ENCODE results near the gene HIF3A. TPM values are rescaled to one million over a fixed set of nuclear protein-coding genes. Genes with fewer than 3 reads are reported as not detected.

HIF3A gene
- total RNA-seq, 1 donor from 2014 or later, result 54.2 TPM

DNA sequence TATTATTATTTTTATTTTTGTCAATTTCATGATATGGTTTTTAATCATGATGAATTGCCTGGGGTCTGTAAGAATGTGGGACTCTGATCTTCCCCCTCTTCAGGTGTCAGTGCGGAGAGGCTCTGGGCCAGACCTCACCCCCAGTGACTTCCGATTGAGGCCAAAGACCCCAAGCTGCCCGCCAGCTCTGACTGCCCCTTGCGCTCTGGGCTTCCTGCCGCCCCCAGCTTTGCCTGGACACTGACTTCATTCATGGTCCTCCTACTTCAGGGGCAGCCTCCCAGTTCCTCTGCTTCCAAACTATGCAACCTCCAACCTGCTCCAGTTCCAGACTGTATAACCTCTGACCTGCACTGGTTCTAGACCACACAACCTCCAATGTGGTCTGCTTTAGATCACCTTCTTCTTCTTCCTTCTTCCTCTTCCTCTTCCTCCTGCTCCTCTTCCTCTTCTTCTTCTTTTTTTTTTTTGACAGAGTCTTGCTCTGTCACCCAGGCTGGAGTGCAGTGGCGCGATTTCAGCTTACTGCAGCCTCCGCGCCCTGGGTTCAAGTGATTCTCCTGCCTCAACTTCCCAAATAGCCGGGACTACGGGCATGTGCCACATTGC is 43.3 kb downstream of the HIF3A start:
- Mint-ChIP-seq H3K27me3 (ENCODE audit: unreplicated experiment) (no peaks in the 10 kb centered on the region), H3K4me3 (ENCODE audit: unreplicated experiment) (no peak overlapping the region), H3K9me3 (ENCODE audit: unreplicated experiment) (no peaks in the 10 kb centered on the region), H3K36me3 (ENCODE audit: low read depth, unreplicated experiment) (peaks cover 28% of the 10 kb centered on the region), H3K4me1 (ENCODE audit: unreplicated experiment) (peaks cover 21% of the 10 kb centered on the region), H3K27ac (ENCODE audit: unreplicated experiment) (no peak overlapping the region)
- TF ChIP-seq, protein P1, sequence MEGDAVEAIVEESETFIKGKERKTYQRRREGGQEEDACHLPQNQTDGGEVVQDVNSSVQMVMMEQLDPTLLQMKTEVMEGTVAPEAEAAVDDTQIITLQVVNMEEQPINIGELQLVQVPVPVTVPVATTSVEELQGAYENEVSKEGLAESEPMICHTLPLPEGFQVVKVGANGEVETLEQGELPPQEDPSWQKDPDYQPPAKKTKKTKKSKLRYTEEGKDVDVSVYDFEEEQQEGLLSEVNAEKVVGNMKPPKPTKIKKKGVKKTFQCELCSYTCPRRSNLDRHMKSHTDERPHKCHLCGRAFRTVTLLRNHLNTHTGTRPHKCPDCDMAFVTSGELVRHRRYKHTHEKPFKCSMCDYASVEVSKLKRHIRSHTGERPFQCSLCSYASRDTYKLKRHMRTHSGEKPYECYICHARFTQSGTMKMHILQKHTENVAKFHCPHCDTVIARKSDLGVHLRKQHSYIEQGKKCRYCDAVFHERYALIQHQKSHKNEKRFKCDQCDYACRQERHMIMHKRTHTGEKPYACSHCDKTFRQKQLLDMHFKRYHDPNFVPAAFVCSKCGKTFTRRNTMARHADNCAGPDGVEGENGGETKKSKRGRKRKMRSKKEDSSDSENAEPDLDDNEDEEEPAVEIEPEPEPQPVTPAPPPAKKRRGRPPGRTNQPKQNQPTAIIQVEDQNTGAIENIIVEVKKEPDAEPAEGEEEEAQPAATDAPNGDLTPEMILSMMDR (IDR thresholded peaks at IDR 0.05; ENCODE audit: unreplicated experiment), result no peak
- DNase-seq (ENCODE audit: low spot score), result no peak

DNA sequence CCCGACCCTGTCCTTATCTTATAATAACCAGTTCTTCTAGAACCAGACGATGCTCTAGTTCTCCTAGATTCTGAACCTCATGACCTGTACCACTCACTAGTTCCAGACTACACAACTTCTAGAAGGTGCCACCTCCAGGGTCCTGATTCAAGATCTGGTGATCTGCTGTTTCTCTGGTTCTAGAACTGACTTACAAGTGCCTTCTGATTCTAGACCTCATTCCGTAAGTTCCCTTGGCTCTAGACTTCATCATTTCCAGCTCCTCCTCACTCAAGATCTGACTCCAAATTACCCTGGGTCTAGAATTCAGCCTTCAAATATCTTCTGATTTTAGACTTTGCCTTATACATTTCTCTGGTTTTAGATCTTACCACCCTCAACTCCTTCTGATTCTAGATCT is 45.1 kb downstream of the HIF3A start:
- H3K4me3 Mint-ChIP-seq (ENCODE audit: unreplicated experiment), result no peak overlapping the region
- H3K27me3 Mint-ChIP-seq (ENCODE audit: unreplicated experiment), result no peaks in the 10 kb centered on the region
- H3K36me3 Mint-ChIP-seq (ENCODE audit: low read depth, unreplicated experiment), result peaks cover 26% of the 10 kb centered on the region
- no peak overlapping the region for H3K27ac Mint-ChIP-seq (ENCODE audit: unreplicated experiment)
- H3K4me1 Mint-ChIP-seq (ENCODE audit: unreplicated experiment), result peaks cover 24% of the 10 kb centered on the region
- DNase-seq (ENCODE audit: low spot score), result no peak
- TF ChIP-seq, protein P1 (IDR thresholded peaks at IDR 0.05; ENCODE audit: unreplicated experiment), result no peak
- no peaks in the 10 kb centered on the region for H3K9me3 Mint-ChIP-seq (ENCODE audit: unreplicated experiment)

DNA sequence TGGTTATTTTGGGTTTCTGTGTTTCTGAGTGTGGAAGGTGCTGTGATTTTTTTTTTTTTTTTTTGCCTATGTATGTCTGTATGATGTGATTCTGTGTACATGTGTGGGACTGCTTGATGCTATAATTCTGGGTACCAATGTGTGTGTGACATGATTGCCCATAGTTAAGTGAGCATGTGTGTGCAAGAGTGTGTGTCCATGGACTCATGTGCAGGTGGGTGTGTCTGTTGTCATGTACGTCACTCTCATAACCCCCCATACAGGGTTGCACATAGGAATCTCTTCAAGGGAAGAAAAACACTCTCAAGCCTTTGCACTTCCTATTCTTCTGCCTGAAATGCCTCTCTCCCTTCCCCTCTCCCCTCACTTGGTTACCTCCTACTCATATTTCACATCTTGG is 47.5 kb downstream of the HIF3A start:
- H3K36me3 Mint-ChIP-seq (ENCODE audit: low read depth, unreplicated experiment), result peaks cover 20% of the 10 kb centered on the region

DNA sequence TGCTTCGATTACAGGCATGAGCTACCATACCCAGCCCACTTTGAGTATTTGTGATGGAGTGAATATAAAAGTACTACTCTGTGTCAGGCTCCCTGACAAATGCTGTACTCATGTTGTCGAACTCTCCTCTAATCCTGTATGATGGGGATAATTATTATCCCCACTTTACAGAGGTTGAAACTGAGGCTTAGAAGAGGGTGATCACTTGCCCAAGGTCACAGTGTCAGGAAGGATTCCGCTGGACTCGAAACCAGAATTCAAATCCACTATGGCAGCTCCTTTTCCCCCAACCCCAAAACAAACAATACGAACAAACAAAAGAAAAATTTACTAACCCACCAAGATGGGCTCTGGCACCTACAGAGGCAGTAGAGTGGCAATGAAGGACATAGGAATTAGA is 48.3 kb downstream of the HIF3A start:
- Mint-ChIP-seq H3K36me3 (ENCODE audit: low read depth, unreplicated experiment) (peaks cover 21% of the 10 kb centered on the region), H3K4me1 (ENCODE audit: unreplicated experiment) (peaks cover 44% of the 10 kb centered on the region), H3K27ac (ENCODE audit: unreplicated experiment) (peak overlapping the region; percentile 4), H3K9me3 (ENCODE audit: unreplicated experiment) (no peaks in the 10 kb centered on the region), H3K4me3 (ENCODE audit: unreplicated experiment) (peak overlapping the region; percentile 97), H3K27me3 (ENCODE audit: unreplicated experiment) (peaks cover 10% of the 10 kb centered on the region)
- DNase-seq (ENCODE audit: low spot score), result no peak
- TF ChIP-seq, protein P1 (IDR thresholded peaks at IDR 0.05; ENCODE audit: unreplicated experiment), result no peak

More for the DNA sequence above, 47.5 kb downstream of the HIF3A start:
- Mint-ChIP-seq H3K4me3 (ENCODE audit: unreplicated experiment) (peak overlapping the region; percentile 11), H3K27ac (ENCODE audit: unreplicated experiment) (peak overlapping the region; percentile 15), H3K9me3 (ENCODE audit: unreplicated experiment) (no peaks in the 10 kb centered on the region), H3K4me1 (ENCODE audit: unreplicated experiment) (peaks cover 39% of the 10 kb centered on the region), H3K27me3 (ENCODE audit: unreplicated experiment) (peaks cover 7% of the 10 kb centered on the region)
- TF ChIP-seq, protein P1 (IDR thresholded peaks at IDR 0.05; ENCODE audit: unreplicated experiment), result no peak
- DNase-seq (ENCODE audit: low spot score), result no peak

DNA sequence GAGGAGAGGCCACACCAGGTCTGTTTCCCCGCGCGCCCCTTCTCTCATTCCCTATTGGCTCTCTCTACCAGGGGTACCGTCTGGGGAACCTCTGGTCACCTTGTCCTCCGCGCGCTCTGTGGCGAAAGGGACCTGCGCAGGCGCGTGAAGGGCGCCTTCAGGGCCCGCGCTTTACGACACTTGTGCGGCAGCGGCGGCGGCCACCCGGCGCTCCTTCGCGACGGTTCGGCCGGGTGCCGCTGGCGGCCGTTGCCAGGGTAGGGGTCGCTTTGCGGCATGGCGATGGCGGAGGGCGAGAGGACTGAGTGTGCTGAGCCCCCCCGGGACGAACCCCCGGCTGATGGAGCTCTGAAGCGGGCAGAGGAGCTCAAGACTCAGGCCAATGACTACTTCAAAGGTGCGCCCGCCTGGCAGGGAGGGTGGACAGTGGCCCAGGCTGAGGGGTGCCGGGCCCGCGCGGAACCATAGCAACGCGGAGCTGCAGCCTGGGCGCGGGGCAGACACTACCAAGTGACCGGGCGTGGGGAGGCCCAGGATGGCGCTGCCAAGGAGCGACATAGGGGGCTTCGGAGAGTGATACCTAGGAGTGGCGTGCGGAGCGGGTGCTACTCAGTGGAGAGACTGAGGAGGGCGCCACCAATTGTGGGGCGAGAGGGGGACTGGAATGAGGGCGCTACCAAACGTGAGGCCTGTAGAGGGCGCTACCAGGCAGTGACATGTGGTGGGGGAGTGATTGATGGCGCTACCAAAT is 50.2 kb downstream of the HIF3A start, which contains the start of gene PPP5C:
Gene PPP5C (plus strand): TSS at position 267 of the 751 bp plus-strand sequence. CDS start 10 bp downstream, at position 277.
- TF ChIP-seq, protein P1 (IDR thresholded peaks at IDR 0.05; ENCODE audit: unreplicated experiment), result peak; percentile 82
- peak within 1 kb of the TSS; percentile 97 for H3K4me3 Mint-ChIP-seq (ENCODE audit: unreplicated experiment)
- H3K27ac Mint-ChIP-seq (ENCODE audit: unreplicated experiment), result peak within 1 kb of the TSS; percentile 67
- peaks cover 50% of the 10 kb centered on the region for H3K4me1 Mint-ChIP-seq (ENCODE audit: unreplicated experiment)
- peaks cover 12% of the 10 kb centered on the region for H3K36me3 Mint-ChIP-seq (ENCODE audit: low read depth, unreplicated experiment)
- H3K9me3 Mint-ChIP-seq (ENCODE audit: unreplicated experiment), result no peaks in the 10 kb centered on the region
- peak; percentile 96 for DNase-seq (ENCODE audit: low spot score)
- H3K27me3 Mint-ChIP-seq (ENCODE audit: unreplicated experiment), result peaks cover 10% of the 10 kb centered on the region
